ENCODE results near the gene JAZF1. TPM values are rescaled to one million over a fixed set of nuclear protein-coding genes. Genes with fewer than 3 reads are reported as not detected.

Gene JAZF1
- total RNA-seq, 1 experiment from 2014 or later, result 14.2 TPM

DNA sequence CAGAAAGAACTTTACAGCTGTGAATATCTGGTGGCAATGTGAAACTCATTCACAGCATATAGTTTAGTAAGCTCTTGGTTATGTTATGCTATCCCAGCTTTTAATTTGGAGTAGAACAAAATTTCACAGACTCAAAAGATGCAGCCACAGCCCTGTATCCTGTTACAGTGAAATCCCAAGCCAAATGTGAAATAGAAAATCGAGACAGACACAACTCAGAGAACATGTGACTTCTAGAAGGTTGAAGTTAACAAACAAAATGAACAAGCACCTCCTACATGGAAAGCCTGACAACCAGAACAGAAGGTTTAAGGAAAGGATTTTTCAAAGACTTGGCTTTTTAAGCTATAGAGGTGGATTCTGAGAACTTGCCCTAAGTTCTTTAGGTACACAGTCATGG lies 39.6 kb downstream of the JAZF1 start:
- CTCF ChIA-PET, result interaction anchor here (0.7 kb wide), 1 partner anchor 240 kb away, joined by 3 read pairs; no protein-coding TSS in a partner anchor
- TF ChIP-seq, protein P1, sequence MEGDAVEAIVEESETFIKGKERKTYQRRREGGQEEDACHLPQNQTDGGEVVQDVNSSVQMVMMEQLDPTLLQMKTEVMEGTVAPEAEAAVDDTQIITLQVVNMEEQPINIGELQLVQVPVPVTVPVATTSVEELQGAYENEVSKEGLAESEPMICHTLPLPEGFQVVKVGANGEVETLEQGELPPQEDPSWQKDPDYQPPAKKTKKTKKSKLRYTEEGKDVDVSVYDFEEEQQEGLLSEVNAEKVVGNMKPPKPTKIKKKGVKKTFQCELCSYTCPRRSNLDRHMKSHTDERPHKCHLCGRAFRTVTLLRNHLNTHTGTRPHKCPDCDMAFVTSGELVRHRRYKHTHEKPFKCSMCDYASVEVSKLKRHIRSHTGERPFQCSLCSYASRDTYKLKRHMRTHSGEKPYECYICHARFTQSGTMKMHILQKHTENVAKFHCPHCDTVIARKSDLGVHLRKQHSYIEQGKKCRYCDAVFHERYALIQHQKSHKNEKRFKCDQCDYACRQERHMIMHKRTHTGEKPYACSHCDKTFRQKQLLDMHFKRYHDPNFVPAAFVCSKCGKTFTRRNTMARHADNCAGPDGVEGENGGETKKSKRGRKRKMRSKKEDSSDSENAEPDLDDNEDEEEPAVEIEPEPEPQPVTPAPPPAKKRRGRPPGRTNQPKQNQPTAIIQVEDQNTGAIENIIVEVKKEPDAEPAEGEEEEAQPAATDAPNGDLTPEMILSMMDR (IDR thresholded peaks at IDR 0.05; ENCODE audit: unreplicated experiment), result no peak
- no peak overlapping the region for H3K4me3 Mint-ChIP-seq (ENCODE audit: unreplicated experiment)
- no peaks in the 10 kb centered on the region for H3K4me1 Mint-ChIP-seq (ENCODE audit: insufficient read depth, unreplicated experiment)
- no peak for DNase-seq (ENCODE audit: unreplicated experiment)
- intact Hi-C loops (cut with micrococcal nuclease), result no loop called here
- no peaks in the 10 kb centered on the region for H3K9me3 Mint-ChIP-seq (ENCODE audit: unreplicated experiment)
- no peak overlapping the region for H3K27ac Mint-ChIP-seq (ENCODE audit: low read depth, unreplicated experiment)
- no peaks in the 10 kb centered on the region for H3K27me3 Mint-ChIP-seq (ENCODE audit: insufficient read depth, unreplicated experiment)
- no TSS peak for BruUV-seq (replicated peaks)
- H3K36me3 Mint-ChIP-seq (ENCODE audit: insufficient read depth, unreplicated experiment), result no peaks in the 10 kb centered on the region
- POLR2A ChIA-PET, result interaction anchor here (0.7 kb wide), 1 partner anchor 228 kb away, joined by 3 read pairs; no protein-coding TSS in a partner anchor

DNA sequence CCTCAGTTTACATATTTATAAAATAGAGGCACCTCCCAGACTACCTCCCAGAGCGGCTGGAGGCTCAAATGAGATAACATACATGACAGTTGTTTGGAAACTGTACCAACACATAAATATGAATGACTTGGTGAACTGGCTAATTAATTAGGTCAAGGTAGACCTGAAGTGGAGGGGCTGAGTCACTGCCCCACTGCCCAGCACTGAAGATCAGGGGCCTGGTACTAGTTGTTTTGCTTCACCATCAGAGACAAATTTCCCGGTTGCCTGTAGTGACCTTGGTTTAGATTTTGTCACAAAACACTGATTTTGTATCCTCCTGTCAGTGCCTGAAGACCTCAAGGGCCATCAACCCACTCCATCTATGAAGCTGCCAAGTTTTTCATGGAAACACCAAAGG lies 41.8 kb downstream of the JAZF1 start:
- CTCF ChIA-PET, result interaction anchor here (0.6 kb wide), 1 partner anchor 228 kb away, joined by 3 read pairs; no protein-coding TSS in a partner anchor
- POLR2A ChIA-PET, result no interaction called here
- no peaks in the 10 kb centered on the region for H3K36me3 Mint-ChIP-seq (ENCODE audit: insufficient read depth, unreplicated experiment)
- no peaks in the 10 kb centered on the region for H3K27me3 Mint-ChIP-seq (ENCODE audit: insufficient read depth, unreplicated experiment)
- H3K4me3 Mint-ChIP-seq (ENCODE audit: unreplicated experiment), result no peak overlapping the region
- no peaks in the 10 kb centered on the region for H3K9me3 Mint-ChIP-seq (ENCODE audit: unreplicated experiment)
- TF ChIP-seq, protein P1 (IDR thresholded peaks at IDR 0.05; ENCODE audit: unreplicated experiment), result no peak
- no peak overlapping the region for H3K27ac Mint-ChIP-seq (ENCODE audit: low read depth, unreplicated experiment)
- intact Hi-C loops (cut with micrococcal nuclease), result no loop called here
- DNase-seq (ENCODE audit: unreplicated experiment), result no peak
- BruUV-seq (replicated peaks), result no TSS peak
- H3K4me1 Mint-ChIP-seq (ENCODE audit: insufficient read depth, unreplicated experiment), result no peaks in the 10 kb centered on the region

DNA sequence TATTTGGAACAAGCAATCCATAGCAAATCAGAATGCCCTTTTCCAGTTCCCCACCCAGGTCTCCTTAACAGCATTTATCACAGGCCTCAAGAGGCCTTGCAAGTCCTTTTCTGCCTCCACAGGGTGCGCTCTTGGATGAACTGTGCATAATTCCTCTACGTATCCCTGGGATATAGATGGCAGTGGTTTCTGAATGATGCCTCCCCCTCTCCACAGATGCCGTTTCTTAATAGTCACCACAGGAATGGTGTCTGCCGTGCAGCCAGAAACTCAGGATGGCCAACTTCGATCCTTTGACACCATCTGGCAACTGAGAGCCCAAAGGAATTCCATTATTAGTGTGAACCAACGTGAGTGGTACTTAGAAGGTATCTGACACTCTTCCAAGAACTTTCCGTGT lies 43.1 kb downstream of the JAZF1 start:
- H3K4me1 Mint-ChIP-seq (ENCODE audit: insufficient read depth, unreplicated experiment), result peaks cover 6% of the 10 kb centered on the region
- no peak for DNase-seq (ENCODE audit: unreplicated experiment)
- no peaks in the 10 kb centered on the region for H3K9me3 Mint-ChIP-seq (ENCODE audit: unreplicated experiment)
- CTCF ChIA-PET, result no interaction called here
- TF ChIP-seq, protein P1 (IDR thresholded peaks at IDR 0.05; ENCODE audit: unreplicated experiment), result no peak
- H3K36me3 Mint-ChIP-seq (ENCODE audit: insufficient read depth, unreplicated experiment), result no peaks in the 10 kb centered on the region
- intact Hi-C loops (cut with micrococcal nuclease), result no loop called here
- H3K4me3 Mint-ChIP-seq (ENCODE audit: unreplicated experiment), result no peak overlapping the region
- H3K27me3 Mint-ChIP-seq (ENCODE audit: insufficient read depth, unreplicated experiment), result no peaks in the 10 kb centered on the region
- POLR2A ChIA-PET, result interaction anchor here (0.7 kb wide), 1 partner anchor 270 kb away, joined by 3 read pairs; no protein-coding TSS in a partner anchor
- no peak overlapping the region for H3K27ac Mint-ChIP-seq (ENCODE audit: low read depth, unreplicated experiment)
- no TSS peak for BruUV-seq (replicated peaks)

DNA sequence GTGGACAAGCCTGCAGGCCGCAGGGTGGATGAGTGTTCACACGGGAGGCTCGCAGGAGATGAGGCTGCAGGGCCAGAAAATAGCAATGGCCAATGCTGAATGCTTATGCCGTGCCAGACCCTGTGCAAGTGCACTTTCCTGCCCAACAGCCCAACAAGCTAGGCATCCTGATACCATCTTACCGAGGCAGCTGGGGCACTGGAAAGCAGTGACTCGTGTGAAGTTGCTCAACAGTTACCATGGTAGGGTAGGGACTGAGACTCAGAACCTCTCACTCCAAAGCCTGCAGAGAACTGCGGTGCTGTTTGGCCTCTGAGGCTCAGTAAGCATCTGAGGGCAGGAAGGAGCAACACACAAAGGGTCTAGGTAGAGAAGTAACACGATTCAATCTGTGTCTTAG lies 43.7 kb downstream of the JAZF1 start:
- no peaks in the 10 kb centered on the region for H3K27me3 Mint-ChIP-seq (ENCODE audit: insufficient read depth, unreplicated experiment)
- no peaks in the 10 kb centered on the region for H3K9me3 Mint-ChIP-seq (ENCODE audit: unreplicated experiment)
- no peak overlapping the region for H3K4me3 Mint-ChIP-seq (ENCODE audit: unreplicated experiment)
- H3K27ac Mint-ChIP-seq (ENCODE audit: low read depth, unreplicated experiment), result no peak overlapping the region
- ChIA-PET CTCF (no interaction called here), POLR2A (interaction anchor here (0.7 kb wide), 1 partner anchor 271 kb away, joined by 3 read pairs; no protein-coding TSS in a partner anchor)
- no peaks in the 10 kb centered on the region for H3K36me3 Mint-ChIP-seq (ENCODE audit: insufficient read depth, unreplicated experiment)
- DNase-seq (ENCODE audit: unreplicated experiment), result no peak
- intact Hi-C loops (cut with micrococcal nuclease), result no loop called here
- H3K4me1 Mint-ChIP-seq (ENCODE audit: insufficient read depth, unreplicated experiment), result peaks cover 6% of the 10 kb centered on the region
- no TSS peak for BruUV-seq (replicated peaks)
- TF ChIP-seq, protein P1 (IDR thresholded peaks at IDR 0.05; ENCODE audit: unreplicated experiment), result no peak

All from MCF 10A (cell line).